ENCODE data around the gene TMX3.

Gene TMX3

DNA sequence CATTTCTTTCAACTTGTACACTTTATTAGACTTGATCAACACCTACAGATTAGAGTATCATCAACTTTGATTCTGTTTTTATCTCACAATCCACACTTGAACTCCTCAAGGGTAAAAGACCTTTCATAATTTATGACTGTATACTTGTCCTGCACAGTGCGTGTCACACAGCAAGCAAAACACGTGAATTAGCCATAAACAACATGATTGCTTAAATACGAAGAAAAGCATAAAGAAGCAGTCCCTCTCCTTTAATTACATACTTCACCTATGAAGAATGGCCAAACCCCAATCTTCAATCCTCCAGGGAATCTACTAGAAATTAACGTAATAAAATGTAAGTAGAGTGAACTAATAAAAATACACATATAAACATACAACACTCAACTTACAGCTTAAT is 13.6 kb downstream of the TMX3 start:
- no peaks in the 10 kb centered on the region for H3K27me3 Mint-ChIP-seq
- H3K4me1 Mint-ChIP-seq, result peaks cover 41% of the 10 kb centered on the region
- H3K27ac Mint-ChIP-seq (ENCODE audit: low read depth), result no peak overlapping the region
- no peak for DNase-seq (ENCODE audit: low spot score in 2 of 2)
- no peak for ATAC-seq (replicated peaks; ENCODE audit: extremely low read depth, poor library complexity, severe bottlenecking)
- no peak overlapping the region for H3K4me3 Mint-ChIP-seq
- peaks cover 47% of the 10 kb centered on the region for H3K36me3 Mint-ChIP-seq (ENCODE audit: insufficient read depth)
- H3K9me3 Mint-ChIP-seq, result no peaks in the 10 kb centered on the region

DNA sequence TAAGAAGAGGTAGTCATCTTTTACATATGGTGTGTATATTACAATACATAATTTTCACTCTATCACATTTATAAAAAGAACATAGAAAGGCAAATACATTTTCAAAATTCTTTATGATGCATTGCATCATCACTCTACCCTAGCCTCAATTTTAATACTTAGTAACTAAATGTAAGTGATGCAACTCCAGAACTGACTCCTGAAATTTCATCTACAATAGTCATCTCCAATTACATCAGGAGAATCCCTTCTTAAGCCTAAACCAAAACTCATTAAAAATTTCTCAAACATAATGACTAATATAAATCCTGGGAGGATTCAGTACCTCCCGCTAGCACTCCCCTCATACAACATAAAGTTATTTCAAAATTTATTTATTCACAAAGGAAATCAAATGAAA is 15.9 kb downstream of the TMX3 start:
- H3K27ac Mint-ChIP-seq (ENCODE audit: low read depth), result no peak overlapping the region
- H3K27me3 Mint-ChIP-seq, result no peaks in the 10 kb centered on the region
- H3K9me3 Mint-ChIP-seq, result no peaks in the 10 kb centered on the region
- DNase-seq (ENCODE audit: low spot score in 2 of 2) (no peak), ATAC-seq (replicated peaks; ENCODE audit: extremely low read depth, poor library complexity, severe bottlenecking) (no peak)
- peaks cover 47% of the 10 kb centered on the region for H3K36me3 Mint-ChIP-seq (ENCODE audit: insufficient read depth)
- peaks cover 29% of the 10 kb centered on the region for H3K4me1 Mint-ChIP-seq
- no peak overlapping the region for H3K4me3 Mint-ChIP-seq

DNA sequence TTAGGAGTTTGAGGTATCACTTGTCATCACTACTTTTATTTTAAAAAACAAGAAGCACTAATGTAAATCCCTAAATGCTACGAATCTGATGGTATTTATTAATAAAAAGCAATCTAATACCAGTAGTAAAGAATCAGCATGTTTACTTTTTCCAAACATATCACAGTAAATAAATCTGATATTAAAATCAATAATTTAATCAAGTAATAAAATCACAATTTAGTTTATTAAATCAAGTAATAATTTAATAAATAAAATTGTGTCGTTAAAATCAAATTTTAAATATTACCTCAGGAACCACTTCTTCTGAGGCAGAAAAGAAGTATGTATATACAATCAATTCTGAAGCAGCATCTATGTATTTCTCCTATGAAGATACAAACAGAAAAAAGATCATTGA is 18.0 kb downstream of the TMX3 start:
- no peak overlapping the region for H3K27ac Mint-ChIP-seq (ENCODE audit: low read depth)
- H3K9me3 Mint-ChIP-seq, result no peaks in the 10 kb centered on the region
- peaks cover 46% of the 10 kb centered on the region for H3K36me3 Mint-ChIP-seq (ENCODE audit: insufficient read depth)
- peaks cover 19% of the 10 kb centered on the region for H3K4me1 Mint-ChIP-seq
- ATAC-seq (replicated peaks; ENCODE audit: extremely low read depth, poor library complexity, severe bottlenecking) (no peak), DNase-seq (ENCODE audit: low spot score in 2 of 2) (no peak)
- no peaks in the 10 kb centered on the region for H3K27me3 Mint-ChIP-seq
- no peak overlapping the region for H3K4me3 Mint-ChIP-seq

DNA sequence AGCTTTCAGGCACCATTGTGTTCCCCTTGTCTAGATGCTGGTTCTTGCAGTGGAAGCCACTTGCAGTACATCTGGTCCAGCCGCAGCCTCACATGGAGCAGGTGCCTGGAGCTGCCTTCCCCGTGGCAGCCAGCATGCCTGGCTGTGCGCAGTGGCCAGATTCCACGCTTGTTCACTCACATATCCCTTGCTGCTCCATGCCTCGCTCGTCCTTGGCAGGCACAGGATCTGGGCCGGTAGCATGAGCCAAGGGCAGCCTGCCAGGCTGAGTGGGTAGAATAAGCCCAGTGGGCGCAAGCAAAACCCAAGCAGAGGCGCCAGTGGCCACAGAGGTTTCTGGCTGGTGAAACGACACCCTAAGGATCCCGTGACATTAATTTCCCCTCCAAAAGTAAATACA is 20.6 kb downstream of the TMX3 start:
- ATAC-seq (replicated peaks; ENCODE audit: extremely low read depth, poor library complexity, severe bottlenecking) (no peak), DNase-seq (ENCODE audit: low spot score in 2 of 2) (no peak)
- Mint-ChIP-seq H3K9me3 (no peaks in the 10 kb centered on the region), H3K27me3 (no peaks in the 10 kb centered on the region), H3K4me3 (no peak overlapping the region), H3K27ac (ENCODE audit: low read depth) (no peak overlapping the region), H3K36me3 (ENCODE audit: insufficient read depth) (peaks cover 39% of the 10 kb centered on the region), H3K4me1 (peaks cover 10% of the 10 kb centered on the region)

DNA sequence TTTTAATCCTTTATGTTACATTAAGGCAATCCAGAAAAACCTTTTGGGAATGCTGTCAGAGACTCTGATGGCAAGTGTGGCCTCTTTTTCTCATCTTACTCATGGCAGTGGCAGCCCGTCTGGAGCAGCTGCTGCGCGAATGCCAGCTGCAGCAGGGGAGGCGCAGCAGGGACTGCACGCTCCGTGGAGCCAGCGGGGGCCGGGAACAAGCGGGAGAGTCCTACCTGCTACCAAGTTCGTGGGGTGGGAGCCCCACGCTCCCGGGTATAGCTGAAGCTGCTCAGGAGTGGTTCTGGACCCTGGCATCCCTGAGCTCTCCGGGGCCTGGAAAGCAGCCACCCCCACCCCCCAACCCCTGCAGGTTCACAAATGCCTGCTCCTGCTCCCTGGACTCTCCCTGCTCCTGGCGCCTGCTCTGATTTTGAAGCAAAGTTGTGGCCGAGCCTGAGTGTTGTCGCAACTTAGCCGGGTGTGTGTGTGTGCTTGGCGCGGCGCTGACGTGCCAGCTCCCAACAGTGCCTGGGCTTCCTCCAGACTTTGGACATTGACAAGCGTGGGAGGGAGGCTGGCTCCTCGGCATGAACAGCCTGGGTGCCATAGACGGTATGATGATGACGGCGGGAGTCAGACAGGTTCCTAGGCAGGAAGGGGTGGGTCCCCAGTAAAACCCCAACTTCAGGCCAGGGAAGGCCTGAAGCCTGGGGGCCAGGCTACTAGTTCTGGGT is 21.7 kb downstream of the TMX3 start:
- H3K36me3 Mint-ChIP-seq (ENCODE audit: insufficient read depth), result peaks cover 35% of the 10 kb centered on the region
- no peak overlapping the region for H3K4me3 Mint-ChIP-seq

DNA sequence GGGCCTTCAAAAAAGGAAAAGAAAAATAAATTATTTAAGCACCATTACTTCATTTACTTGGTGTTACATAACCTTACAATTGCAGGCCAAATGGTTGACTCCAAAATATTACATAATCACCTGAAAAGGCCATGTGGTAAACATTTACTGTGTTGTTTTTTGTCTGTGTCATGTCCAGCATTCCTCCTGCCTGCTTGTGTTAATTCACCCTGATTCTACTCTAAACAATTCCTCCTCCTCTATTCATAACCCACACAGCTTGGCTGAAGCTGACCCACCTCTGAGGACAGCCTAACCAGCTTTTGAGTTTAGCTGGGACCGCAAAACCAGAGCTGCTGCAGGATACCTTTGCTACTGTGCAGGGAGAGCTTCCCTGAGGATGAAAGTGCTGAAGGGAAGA is 35.4 kb downstream of the TMX3 start:
- ATAC-seq (replicated peaks; ENCODE audit: extremely low read depth, poor library complexity, severe bottlenecking) (no peak), DNase-seq (ENCODE audit: low spot score in 2 of 2) (no peak)
- Mint-ChIP-seq H3K27ac (ENCODE audit: low read depth) (no peak overlapping the region), H3K36me3 (ENCODE audit: insufficient read depth) (peaks cover 46% of the 10 kb centered on the region), H3K4me1 (peaks cover 6% of the 10 kb centered on the region), H3K9me3 (no peaks in the 10 kb centered on the region), H3K4me3 (no peak overlapping the region), H3K27me3 (no peaks in the 10 kb centered on the region)

More for the DNA sequence above, 21.7 kb downstream of the TMX3 start:
- H3K27me3 Mint-ChIP-seq, result no peaks in the 10 kb centered on the region
- peaks cover 6% of the 10 kb centered on the region for H3K4me1 Mint-ChIP-seq
- no peaks in the 10 kb centered on the region for H3K9me3 Mint-ChIP-seq
- H3K27ac Mint-ChIP-seq (ENCODE audit: low read depth), result no peak overlapping the region
- DNase-seq (ENCODE audit: low spot score in 2 of 2), result no peak
- no peak for ATAC-seq (replicated peaks; ENCODE audit: extremely low read depth, poor library complexity, severe bottlenecking)

DNA sequence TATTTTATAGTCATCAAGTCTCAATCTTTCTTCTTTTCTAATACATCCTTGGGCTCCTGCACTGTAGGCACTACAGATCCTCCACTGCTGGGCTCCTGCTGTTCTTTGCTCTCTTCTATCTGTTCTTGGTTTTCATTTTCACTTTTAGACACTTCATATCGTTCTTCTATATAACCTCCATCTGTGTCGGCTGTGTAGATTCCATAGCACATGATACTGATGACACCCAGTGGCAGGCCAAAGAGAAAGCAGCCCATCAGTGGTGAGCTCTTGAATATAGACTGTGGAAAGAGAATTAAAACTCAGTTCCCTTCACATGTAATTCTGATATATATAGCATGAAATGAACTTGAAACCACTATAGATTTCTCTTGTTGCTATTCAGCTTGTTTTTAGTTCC is 38.0 kb downstream of the TMX3 start:
- no peak overlapping the region for H3K4me3 Mint-ChIP-seq
- H3K36me3 Mint-ChIP-seq (ENCODE audit: insufficient read depth), result peaks cover 38% of the 10 kb centered on the region
- peaks cover 6% of the 10 kb centered on the region for H3K4me1 Mint-ChIP-seq
- peak; percentile 24 for ATAC-seq (replicated peaks; ENCODE audit: extremely low read depth, poor library complexity, severe bottlenecking)
- no peak overlapping the region for H3K27ac Mint-ChIP-seq (ENCODE audit: low read depth)
- H3K27me3 Mint-ChIP-seq, result no peaks in the 10 kb centered on the region
- H3K9me3 Mint-ChIP-seq, result no peaks in the 10 kb centered on the region
- DNase-seq (ENCODE audit: low spot score in 2 of 2), result no peak

DNA sequence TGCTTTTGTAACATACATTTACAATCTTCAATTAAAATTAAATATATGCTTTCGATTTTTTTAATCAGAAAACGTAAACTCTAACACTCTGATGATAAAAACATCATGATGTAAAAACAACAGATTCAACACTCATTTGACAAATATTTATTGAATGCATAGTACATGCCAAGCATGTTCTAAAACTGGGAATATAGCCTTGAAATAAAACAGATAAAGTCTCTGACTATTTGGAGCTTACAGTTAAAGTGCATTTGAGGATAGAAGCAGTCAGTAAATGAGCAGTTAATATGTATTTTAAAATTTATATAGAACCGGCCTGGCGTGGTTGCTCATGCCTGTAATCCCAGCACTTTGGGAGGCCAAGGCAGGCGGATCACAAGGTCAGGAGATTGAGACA is 47.8 kb downstream of the TMX3 start:
- Mint-ChIP-seq H3K27me3 (peaks cover 10% of the 10 kb centered on the region), H3K9me3 (no peaks in the 10 kb centered on the region), H3K4me1 (no peaks in the 10 kb centered on the region), H3K27ac (ENCODE audit: low read depth) (no peak overlapping the region), H3K36me3 (ENCODE audit: insufficient read depth) (no peaks in the 10 kb centered on the region), H3K4me3 (no peak overlapping the region)
- DNase-seq (ENCODE audit: low spot score in 2 of 2) (no peak), ATAC-seq (replicated peaks; ENCODE audit: extremely low read depth, poor library complexity, severe bottlenecking) (no peak)

DNA sequence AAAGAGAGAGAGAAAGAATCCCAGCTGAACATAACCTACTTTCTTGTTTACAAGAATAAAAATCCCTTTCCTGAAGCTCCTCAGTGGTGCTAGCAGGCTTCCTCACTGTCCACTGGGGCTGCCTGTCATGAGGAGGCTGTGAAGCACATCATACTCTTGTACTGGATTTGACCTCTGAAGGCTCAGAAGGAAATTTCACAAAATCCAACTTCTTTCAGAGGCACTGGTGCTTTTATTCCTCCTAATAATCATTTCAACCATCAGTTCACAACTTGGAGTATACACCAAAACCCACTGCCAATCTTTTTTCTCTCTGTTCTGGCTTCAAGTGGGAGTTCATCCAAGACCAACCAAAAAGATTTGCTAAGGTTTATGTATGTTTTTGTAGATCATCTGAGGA is 48.5 kb downstream of the TMX3 start:
- ATAC-seq (replicated peaks; ENCODE audit: extremely low read depth, poor library complexity, severe bottlenecking), result no peak
- no peaks in the 10 kb centered on the region for H3K4me1 Mint-ChIP-seq
- H3K4me3 Mint-ChIP-seq, result no peak overlapping the region
- H3K27me3 Mint-ChIP-seq, result peaks cover 17% of the 10 kb centered on the region
- no peak for DNase-seq (ENCODE audit: low spot score in 2 of 2)
- no peaks in the 10 kb centered on the region for H3K9me3 Mint-ChIP-seq
- H3K27ac Mint-ChIP-seq (ENCODE audit: low read depth), result no peak overlapping the region
- H3K36me3 Mint-ChIP-seq (ENCODE audit: insufficient read depth), result no peaks in the 10 kb centered on the region

DNA sequence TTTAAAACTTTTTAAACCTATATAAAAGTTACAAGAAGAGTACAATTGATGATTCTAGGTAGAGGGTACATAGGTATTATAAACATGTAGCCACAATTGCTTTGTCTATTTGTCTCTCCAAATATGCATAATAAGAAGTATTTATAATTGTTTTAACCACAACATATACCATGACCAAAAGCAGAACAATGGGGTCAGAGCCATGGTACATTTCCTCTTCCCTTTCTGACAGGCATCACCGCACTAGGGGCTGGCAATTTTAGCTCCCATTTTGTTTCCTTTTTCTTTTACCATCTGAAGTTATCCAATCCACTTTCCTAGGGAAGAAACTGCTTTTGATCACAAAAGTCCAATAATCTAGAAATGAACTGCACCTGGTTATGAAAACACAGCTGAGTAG is 49.3 kb downstream of the TMX3 start:
- ATAC-seq (replicated peaks; ENCODE audit: extremely low read depth, poor library complexity, severe bottlenecking) (no peak), DNase-seq (ENCODE audit: low spot score in 2 of 2) (no peak)
- Mint-ChIP-seq H3K27ac (ENCODE audit: low read depth) (no peak overlapping the region), H3K36me3 (ENCODE audit: insufficient read depth) (no peaks in the 10 kb centered on the region), H3K9me3 (no peaks in the 10 kb centered on the region), H3K4me1 (no peaks in the 10 kb centered on the region), H3K27me3 (peaks cover 17% of the 10 kb centered on the region), H3K4me3 (no peak overlapping the region)

DNA sequence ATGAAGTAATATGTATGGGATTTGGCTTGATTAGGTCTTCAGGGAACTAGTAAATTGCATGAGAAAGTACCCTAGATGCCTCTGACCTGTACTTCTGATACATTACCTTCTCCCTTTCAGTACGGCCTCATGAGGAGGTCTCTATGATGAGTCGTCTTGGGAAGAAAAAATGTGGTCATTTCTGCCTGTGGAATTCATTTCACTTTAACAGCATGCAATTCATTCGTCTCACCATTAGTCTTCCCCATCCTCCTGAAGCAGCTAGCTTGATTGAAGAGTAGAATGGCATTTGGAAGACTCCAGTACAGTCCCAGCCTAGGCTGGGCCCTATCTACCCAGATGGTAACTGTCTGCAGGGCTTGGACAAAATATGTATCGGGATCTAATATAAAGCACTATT is 52.2 kb downstream of the TMX3 start:
- H3K4me1 Mint-ChIP-seq, result no peaks in the 10 kb centered on the region
- peaks cover 32% of the 10 kb centered on the region for H3K27me3 Mint-ChIP-seq
- H3K9me3 Mint-ChIP-seq, result no peaks in the 10 kb centered on the region
- no peaks in the 10 kb centered on the region for H3K36me3 Mint-ChIP-seq (ENCODE audit: insufficient read depth)
- no peak overlapping the region for H3K4me3 Mint-ChIP-seq
- no peak for DNase-seq (ENCODE audit: low spot score in 2 of 2)
- no peak overlapping the region for H3K27ac Mint-ChIP-seq (ENCODE audit: low read depth)
- no peak for ATAC-seq (replicated peaks; ENCODE audit: extremely low read depth, poor library complexity, severe bottlenecking)

DNA sequence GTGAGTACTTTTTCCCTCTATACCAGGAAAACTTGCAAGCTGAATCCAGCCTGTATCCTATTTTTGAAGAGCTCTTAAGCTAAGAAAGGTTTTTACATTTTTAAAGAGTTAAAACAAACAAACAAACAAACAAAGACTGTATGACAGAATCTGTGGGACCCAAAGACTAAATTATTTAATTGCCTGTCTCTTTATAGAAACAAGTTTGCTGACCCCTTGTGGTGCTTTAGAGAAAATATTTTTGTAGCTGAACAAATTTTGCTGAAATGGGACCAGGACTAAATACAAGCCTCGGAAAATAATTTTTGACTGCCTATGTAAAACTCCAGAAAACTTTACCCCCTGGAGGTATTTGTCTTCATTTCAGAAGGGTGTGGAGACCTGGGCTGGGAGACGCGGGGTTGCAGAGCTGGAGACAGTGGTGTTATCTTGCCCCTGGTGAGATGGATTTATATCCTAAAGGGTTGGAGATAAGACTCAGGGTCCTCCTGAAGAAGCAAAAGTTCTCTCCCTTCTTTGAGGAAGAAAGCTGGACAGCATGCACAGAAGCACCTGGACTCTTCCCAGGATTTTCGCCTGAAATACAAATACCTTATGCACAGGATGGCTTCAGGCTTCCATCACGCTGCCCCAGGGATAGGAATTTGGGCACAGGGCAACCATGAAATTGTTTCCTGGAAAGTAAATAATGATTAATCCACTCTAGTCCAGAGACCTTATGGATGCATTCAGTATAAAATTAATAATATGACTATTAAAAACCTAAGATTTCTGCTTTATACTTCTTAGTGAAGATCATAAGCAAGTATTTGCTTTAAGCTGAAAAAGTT is 54.3 kb downstream of the TMX3 start:
- H3K27me3 Mint-ChIP-seq, result peaks cover 39% of the 10 kb centered on the region
- H3K36me3 Mint-ChIP-seq (ENCODE audit: insufficient read depth), result no peaks in the 10 kb centered on the region
- no peak for DNase-seq (ENCODE audit: low spot score in 2 of 2)
- no peak for ATAC-seq (replicated peaks; ENCODE audit: extremely low read depth, poor library complexity, severe bottlenecking)
- H3K9me3 Mint-ChIP-seq, result no peaks in the 10 kb centered on the region
- no peak overlapping the region for H3K27ac Mint-ChIP-seq (ENCODE audit: low read depth)
- no peaks in the 10 kb centered on the region for H3K4me1 Mint-ChIP-seq
- H3K4me3 Mint-ChIP-seq, result no peak overlapping the region

DNA sequence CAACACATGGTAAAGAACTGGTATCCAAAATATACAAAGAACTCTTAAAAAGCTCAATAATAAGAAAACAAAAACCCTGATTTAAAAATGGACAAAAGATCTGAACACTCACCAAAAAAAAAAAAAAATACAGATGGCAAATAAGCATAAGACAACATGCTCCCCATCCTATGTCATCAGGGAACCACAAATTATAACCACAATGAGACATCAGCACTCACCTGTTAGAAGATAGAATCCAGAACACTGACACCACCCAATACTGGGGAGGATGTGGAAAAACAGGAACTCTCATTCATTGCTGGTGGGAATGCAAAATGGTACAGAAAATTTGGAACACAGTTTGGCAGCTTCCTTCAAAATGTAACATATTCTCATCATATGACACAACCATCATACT is 66.7 kb downstream of the TMX3 start:
- no peaks in the 10 kb centered on the region for H3K4me1 Mint-ChIP-seq
- peaks cover 42% of the 10 kb centered on the region for H3K27me3 Mint-ChIP-seq
- H3K9me3 Mint-ChIP-seq, result no peaks in the 10 kb centered on the region
- DNase-seq (ENCODE audit: low spot score in 2 of 2) (no peak), ATAC-seq (replicated peaks; ENCODE audit: extremely low read depth, poor library complexity, severe bottlenecking) (no peak)
- H3K36me3 Mint-ChIP-seq (ENCODE audit: insufficient read depth), result no peaks in the 10 kb centered on the region
- H3K4me3 Mint-ChIP-seq, result no peak overlapping the region
- no peak overlapping the region for H3K27ac Mint-ChIP-seq (ENCODE audit: low read depth)
